T-cell (primary cell): ENCODE measurements around the gene ZBTB21. TPM values are rescaled to one million over a fixed set of nuclear protein-coding genes. Genes with fewer than 3 reads are reported as not detected.

Source experiments
- ATAC-seq, 4 experiments: fragments of 200-7000 bp in 3 of 4; fragments of 150-1000 bp in 1 of 4; cut with Tn5 transposase; replicated peaks in 1 of 4; 1 replicate in 3 of 4; 2 replicates in 1 of 4; pipeline ENCODE4 v1.10.0; 2021; ENCODE audit warnings: moderate library complexity in 3 of 4, mild to moderate bottlenecking in 2 of 4, moderate number of reproducible peaks in 1 of 4
- CTCF ChIA-PET, 2 donors: fragments of 300-600 bp; sonication (Branson Sonifier 250); formaldehyde crosslinking; loops; one replicate each; lab custom pipeline; 2022; ENCODE audit warnings: antibody characterized with exemption in 2 of 2; lab: Charles Lee
- POLR2A ChIA-PET, 2 donors: fragments of 300-600 bp; sonication (Branson Sonifier 250); formaldehyde crosslinking; loops; one replicate each; lab custom pipeline; 2022; ENCODE audit warnings: antibody characterized with exemption in 2 of 2; lab: Charles Lee
- DNase-seq, 35 experiments: peaks; one replicate each; pipeline versions ENCODE4 v3.0.0 to v3.0.0-alpha.2; 2013 to 2023
- H3K27ac ChIP-seq: one replicate; pipeline ENCODE4 v1.5.1; 2013; ENCODE audit warnings: low read length
- H3K27me3 ChIP-seq, 2 experiments: replicated peaks in 1 of 2; 1 replicate in 1 of 2; 2 replicates in 1 of 2; pipeline versions ENCODE4 v1.6.1 to v1.7.0; 2013; ENCODE audit warnings: low read length in 1 of 2, mixed read lengths in 1 of 2; ENCODE audit not compliant: control insufficient read depth in 2 of 2, insufficient read depth in 2 of 2; ENCODE audit errors: extremely low read depth in 1 of 2
- H3K36me3 ChIP-seq, 2 donors: 1 replicate in 1 of 2; 2 replicates in 1 of 2; pipeline versions ENCODE4 v1.6.1 to v1.7.0; 2013; ENCODE audit warnings: low read length in 1 of 2; ENCODE audit not compliant: control insufficient read depth in 2 of 2, insufficient read depth in 1 of 2; ENCODE audit errors: extremely low read depth in 1 of 2
- H3K4me1 ChIP-seq, 2 experiments: 1 replicate in 1 of 2; 2 replicates in 1 of 2; pipeline versions ENCODE4 v1.6.1 to v1.7.0; 2013; ENCODE audit warnings: low read length in 2 of 2, mixed read lengths in 1 of 2; ENCODE audit not compliant: insufficient read depth in 2 of 2, control insufficient read depth in 1 of 2; ENCODE audit errors: extremely low read depth in 1 of 2
- H3K4me3 ChIP-seq, 2 donors: 1 replicate in 1 of 2; 2 replicates in 1 of 2; pipeline versions ENCODE4 v1.5.1 to v1.7.0; 2013; ENCODE audit warnings: mild to moderate bottlenecking in 2 of 2, low read length in 1 of 2, moderate library complexity in 1 of 2; ENCODE audit not compliant: control insufficient read depth in 1 of 2; ENCODE audit errors: extremely low read depth in 1 of 2
- H3K9me3 ChIP-seq: 2 replicates; pipeline ENCODE4 v1.7.0; 2013
- H3K27ac Mint-ChIP-seq, 2 donors: one replicate each; pipeline ENCODE4 v1.8.0; 2020 to 2021; ENCODE audit warnings: mild to moderate bottlenecking in 2 of 2, mixed read lengths in 2 of 2
- H3K27me3 Mint-ChIP-seq, 2 donors: one replicate each; pipeline ENCODE4 v1.8.0; 2021 to 2022; ENCODE audit warnings: mixed read lengths in 2 of 2
- H3K36me3 Mint-ChIP-seq: one replicate; pipeline ENCODE4 v1.8.0; 2021; ENCODE audit warnings: mixed read lengths
- H3K4me1 Mint-ChIP-seq, 3 donors: one replicate each; pipeline ENCODE4 v1.8.0; 2020 to 2022; ENCODE audit warnings: mixed read lengths in 3 of 3, mild to moderate bottlenecking in 1 of 3
- H3K4me3 Mint-ChIP-seq, 3 donors: one replicate each; pipeline ENCODE4 v1.8.0; 2020 to 2022; ENCODE audit warnings: mild to moderate bottlenecking in 3 of 3, mixed read lengths in 3 of 3, moderate library complexity in 3 of 3
- H3K9me3 Mint-ChIP-seq, 3 donors: one replicate each; pipeline ENCODE4 v1.8.0; 2020 to 2022; ENCODE audit warnings: mixed read lengths in 3 of 3
- WGBS: methylation state at CpG from one replicate; pipeline ENCODE4 v1.1.5; 2013; ENCODE audit warnings: missing lambda C conversion rate; ENCODE audit not compliant: insufficient coverage; 5-methylcytosine and 5-hydroxymethylcytosine counted together
- total RNA-seq, 35 experiments: library from RNA in 6 of 35; stranded (reverse) in 6 of 35; fragments of 120-200 nt in 1 of 35; gene quantifications; one replicate each; pipeline versions ENCODE4 v1.2.1 to v1.2.4 and lab custom pipeline; 2013 to 2026

ZBTB21 gene
- total RNA-seq, 5 donors from 2014 or later (not counting 1 experiment from before 2014, with no cell fraction given) = 17.6 to 119 (median 25.9) TPM

DNA sequence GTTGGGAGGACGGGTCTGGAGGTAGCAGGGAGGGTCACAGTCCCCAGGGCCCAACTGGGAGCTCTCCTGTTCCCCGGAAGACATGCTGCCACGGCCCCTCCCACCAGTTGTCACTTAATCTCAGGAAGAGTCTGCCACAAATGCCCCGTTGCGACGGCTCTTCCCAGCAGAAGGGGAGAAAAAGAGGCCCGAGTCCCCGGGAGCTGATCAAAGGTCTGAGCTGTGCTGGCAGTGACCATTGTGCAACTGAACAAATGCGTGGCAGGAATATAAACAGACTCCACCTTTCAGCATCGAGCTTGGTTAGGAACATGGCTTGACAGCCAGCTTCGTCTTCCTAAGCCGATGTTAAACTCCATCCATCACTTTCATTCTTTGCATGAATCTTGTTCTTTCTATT lies 27.8 kb upstream of the ZBTB21 start:
- POLR2A ChIA-PET = interaction anchor here in 1 of 2 donors (0.6 kb wide), 1 partner anchor 71 kb away, joined by 3 read pairs; no protein-coding TSS in a partner anchor

DNA sequence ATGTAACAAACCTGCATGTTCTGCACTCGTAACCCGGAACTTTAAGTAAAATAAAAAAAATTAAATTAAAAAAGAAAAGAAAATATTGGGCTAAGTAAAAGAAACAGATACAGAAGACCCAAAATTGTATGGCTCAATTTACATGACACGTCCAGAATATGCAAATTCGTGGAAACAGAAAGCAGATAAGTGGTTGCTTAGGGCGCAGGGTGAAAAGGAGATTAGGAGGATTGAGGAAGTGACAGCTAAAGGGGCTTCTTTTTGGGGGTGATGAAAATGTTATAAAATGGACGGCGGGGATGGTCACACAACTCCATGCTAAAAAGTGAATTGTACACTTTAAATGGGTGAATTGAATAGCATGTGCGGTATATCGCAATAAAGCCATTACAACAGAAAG lies 27.4 kb upstream of the ZBTB21 start:
- Histone ChIP-seq H3K4me3 (no peak overlapping the region), H3K9me3 (no peaks in the 10 kb centered on the region), H3K27me3 (peaks cover 0 to 20% of the 10 kb centered on the region in 2 experiments), H3K4me1 (no peaks in the 10 kb centered on the region), H3K36me3 (no peaks in the 10 kb centered on the region), H3K27ac (no peak overlapping the region)
- H3K4me1 Mint-ChIP-seq = peaks cover 0 to 15% (median 3%) of the 10 kb centered on the region in 3 donors
- H3K4me3 Mint-ChIP-seq = no peak overlapping the region
- H3K9me3 Mint-ChIP-seq = no peaks in the 10 kb centered on the region
- no peaks in the 10 kb centered on the region for H3K27me3 Mint-ChIP-seq
- POLR2A ChIA-PET = interaction anchor here in 1 of 2 donors (0.6 kb wide), 1 partner anchor 72 kb away, joined by 3 read pairs; no protein-coding TSS in a partner anchor
- DNase-seq (no peak), ATAC-seq (no peak)
- H3K27ac Mint-ChIP-seq = peak overlapping the region in 1 of 2 donors; percentile 12
- H3K36me3 Mint-ChIP-seq = no peaks in the 10 kb centered on the region
- CTCF ChIA-PET = interaction anchor here in 1 of 2 donors (0.6 kb wide), 1 partner anchor 54 kb away, joined by 3 read pairs; no protein-coding TSS in a partner anchor
- WGBS = 82% methylated on average over 5 of the region's 9 CpGs

More for the DNA sequence above, 27.8 kb upstream of the ZBTB21 start:
- H3K36me3 ChIP-seq = no peaks in the 10 kb centered on the region
- DNase-seq = no peak
- WGBS = 72% methylated on average over 6 of the region's 12 CpGs
- Mint-ChIP-seq H3K4me3 (no peak overlapping the region), H3K4me1 (peaks cover 0 to 15% (median 3%) of the 10 kb centered on the region in 3 donors), H3K9me3 (no peaks in the 10 kb centered on the region), H3K27me3 (no peaks in the 10 kb centered on the region), H3K27ac (no peak overlapping the region), H3K36me3 (no peaks in the 10 kb centered on the region)
- H3K4me3 ChIP-seq = no peak overlapping the region
- H3K27me3 ChIP-seq = peaks cover 0 to 17% of the 10 kb centered on the region in 2 experiments
- no peaks in the 10 kb centered on the region for H3K4me1 ChIP-seq
- CTCF ChIA-PET = interaction anchor here in 1 of 2 donors (0.6 kb wide), 1 partner anchor 54 kb away, joined by 3 read pairs; no protein-coding TSS in a partner anchor
- no peak overlapping the region for H3K27ac ChIP-seq
- no peaks in the 10 kb centered on the region for H3K9me3 ChIP-seq
- no peak for ATAC-seq

DNA sequence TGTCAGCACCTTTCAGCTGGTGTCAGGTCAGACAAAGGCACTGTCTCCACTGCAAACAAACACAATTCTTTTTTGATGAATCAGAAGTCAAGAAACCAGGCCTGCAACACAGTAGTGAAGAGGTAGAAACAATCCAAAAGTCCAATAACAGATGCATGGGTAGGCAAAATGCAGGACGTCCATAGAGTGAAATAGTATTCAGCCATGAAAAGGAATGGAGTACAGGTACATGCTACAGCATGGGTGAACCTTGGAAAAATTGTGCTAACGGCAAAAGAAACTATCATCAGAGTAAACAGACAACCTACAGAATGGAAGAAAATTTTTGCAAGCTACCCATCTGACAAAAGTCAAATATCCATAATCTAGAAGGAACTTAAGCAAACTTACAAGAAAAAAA lies 26.2 kb upstream of the ZBTB21 start:
- CTCF ChIA-PET = no interaction called here
- 93% methylated on average over 2 of the region's 2 CpGs for WGBS

DNA sequence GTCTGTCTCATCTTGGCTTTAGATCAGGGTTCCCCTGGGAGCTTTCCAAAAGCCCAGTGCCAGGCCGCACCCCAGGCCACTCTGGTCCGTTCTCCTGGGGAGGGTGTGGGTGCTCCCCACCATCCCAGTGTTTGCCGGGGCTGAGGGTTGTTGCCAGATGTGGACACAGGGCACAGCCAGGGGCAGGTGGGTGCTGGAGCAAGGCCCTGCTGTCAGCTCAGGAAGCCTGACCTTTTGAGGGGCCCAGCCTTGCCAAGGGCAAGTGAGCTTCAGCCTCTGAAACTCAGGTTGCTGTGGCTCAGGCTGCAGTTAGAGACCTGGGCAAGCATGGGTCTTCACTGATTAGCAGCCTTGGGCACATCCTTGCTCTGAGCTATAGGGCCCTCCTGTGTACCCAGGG lies 22.8 kb upstream of the ZBTB21 start:
- H3K9me3 ChIP-seq = no peaks in the 10 kb centered on the region
- WGBS = 82% methylated on average over 3 of the region's 3 CpGs
- Mint-ChIP-seq H3K36me3 (no peaks in the 10 kb centered on the region), H3K4me1 (peaks cover 0 to 1% (median 0%) of the 10 kb centered on the region in 3 donors), H3K27me3 (no peaks in the 10 kb centered on the region), H3K9me3 (no peaks in the 10 kb centered on the region), H3K27ac (no peak overlapping the region), H3K4me3 (no peak overlapping the region)
- no peaks in the 10 kb centered on the region for H3K4me1 ChIP-seq
- ChIA-PET CTCF (no interaction called here), POLR2A (no interaction called here)
- no peak overlapping the region for H3K27ac ChIP-seq
- H3K27me3 ChIP-seq = peaks cover 0 to 17% of the 10 kb centered on the region in 2 experiments
- ATAC-seq = no peak
- no peaks in the 10 kb centered on the region for H3K36me3 ChIP-seq
- no peak overlapping the region for H3K4me3 ChIP-seq
- DNase-seq = no peak

More for the DNA sequence above, 26.2 kb upstream of the ZBTB21 start:
- Mint-ChIP-seq H3K36me3 (no peaks in the 10 kb centered on the region), H3K9me3 (no peaks in the 10 kb centered on the region), H3K27me3 (no peaks in the 10 kb centered on the region), H3K4me3 (no peak overlapping the region), H3K27ac (no peak overlapping the region), H3K4me1 (peaks cover 0 to 15% (median 3%) of the 10 kb centered on the region in 3 donors)
- Histone ChIP-seq H3K9me3 (no peaks in the 10 kb centered on the region), H3K27me3 (peaks cover 0 to 25% of the 10 kb centered on the region in 2 experiments), H3K4me1 (no peaks in the 10 kb centered on the region), H3K27ac (no peak overlapping the region), H3K4me3 (no peak overlapping the region), H3K36me3 (no peaks in the 10 kb centered on the region)
- ATAC-seq = no peak
- DNase-seq = no peak
- POLR2A ChIA-PET = no interaction called here

DNA sequence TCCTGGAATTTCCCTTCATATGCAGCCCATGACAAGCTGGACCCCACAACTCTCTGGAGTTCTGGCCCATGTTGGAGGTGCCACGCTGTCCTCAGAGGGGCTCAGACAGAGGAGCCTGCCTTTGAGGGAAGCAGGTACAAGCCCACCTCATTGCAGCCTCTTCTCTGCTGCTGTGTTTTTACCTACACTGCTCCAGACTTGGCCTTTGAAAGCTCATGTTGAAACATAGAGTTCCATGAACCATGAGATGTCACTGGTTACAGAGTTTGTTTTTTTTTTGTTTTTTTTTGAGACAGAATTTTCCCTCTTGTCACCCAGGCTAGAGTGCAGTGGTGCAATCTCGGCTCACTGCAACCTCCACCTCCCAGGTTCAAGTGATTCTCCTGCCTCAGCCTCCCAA lies 22.1 kb upstream of the ZBTB21 start:
- Histone ChIP-seq H3K4me3 (no peak overlapping the region), H3K27ac (no peak overlapping the region), H3K36me3 (no peaks in the 10 kb centered on the region), H3K27me3 (peaks cover 0 to 17% of the 10 kb centered on the region in 2 experiments), H3K9me3 (no peaks in the 10 kb centered on the region), H3K4me1 (no peaks in the 10 kb centered on the region)
- POLR2A ChIA-PET = no interaction called here
- WGBS = 100% methylated on average over 1 of the region's 2 CpGs
- Mint-ChIP-seq H3K4me1 (peaks cover 0 to 5% (median 0%) of the 10 kb centered on the region in 3 donors), H3K9me3 (no peaks in the 10 kb centered on the region), H3K27ac (no peak overlapping the region), H3K4me3 (no peak overlapping the region), H3K27me3 (no peaks in the 10 kb centered on the region), H3K36me3 (no peaks in the 10 kb centered on the region)
- CTCF ChIA-PET = no interaction called here
- DNase-seq = no peak
- no peak for ATAC-seq

DNA sequence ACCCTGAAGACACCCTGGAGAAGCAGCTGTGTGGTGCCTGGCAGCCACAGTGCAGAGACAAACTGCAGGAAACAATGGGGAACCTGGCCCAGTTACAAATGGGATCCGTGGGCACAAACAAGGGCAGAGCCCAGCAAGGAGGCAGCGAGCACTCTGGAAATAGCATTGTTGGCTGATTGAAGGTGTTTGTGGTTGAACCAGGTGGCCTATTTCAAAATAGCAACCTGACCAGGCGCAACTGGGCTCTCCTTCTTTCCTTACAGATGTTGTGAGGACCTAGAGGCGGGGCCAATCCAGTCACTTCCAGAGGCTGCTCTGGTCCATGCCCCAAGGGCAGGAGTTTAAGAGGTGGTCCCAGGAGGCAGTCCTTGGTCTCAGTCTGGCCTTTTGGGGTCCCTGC lies 21.7 kb upstream of the ZBTB21 start:
- H3K36me3 Mint-ChIP-seq = no peaks in the 10 kb centered on the region
- Histone ChIP-seq H3K4me1 (no peaks in the 10 kb centered on the region), H3K27ac (no peak overlapping the region), H3K9me3 (no peaks in the 10 kb centered on the region), H3K4me3 (no peak overlapping the region), H3K36me3 (no peaks in the 10 kb centered on the region), H3K27me3 (peaks cover 0 to 17% of the 10 kb centered on the region in 2 experiments)
- CTCF ChIA-PET = no interaction called here
- 66% methylated on average over 3 of the region's 4 CpGs for WGBS
- no peak for DNase-seq
- H3K4me1 Mint-ChIP-seq = peaks cover 0 to 5% (median 0%) of the 10 kb centered on the region in 3 donors
- no peak overlapping the region for H3K4me3 Mint-ChIP-seq
- H3K27me3 Mint-ChIP-seq = no peaks in the 10 kb centered on the region
- H3K27ac Mint-ChIP-seq = no peak overlapping the region
- no peak for ATAC-seq
- H3K9me3 Mint-ChIP-seq = no peaks in the 10 kb centered on the region
- POLR2A ChIA-PET = interaction anchor here in 1 of 2 donors (0.5 kb wide), 1 partner anchor 84 kb away, joined by 8 read pairs; no protein-coding TSS in a partner anchor
